GM12865 (cell line): ENCODE measurements around the gene TBC1D9B.

Experiments
- DNase-seq: peaks from one replicate; pipeline ENCODE4 v3.0.0; 2010; ENCODE audit warnings: low read depth
- H3K4me3 ChIP-seq: 2 replicates; pipeline ENCODE4 v1.5.1; 2011; ENCODE audit warnings: mild to moderate bottlenecking, low read depth, low read length, control low read depth
- CTCF ChIP-seq: IDR thresholded peaks from 2 replicates; pipeline ENCODE4 v1.5.1; 2011; ENCODE audit warnings: low read length, control low read depth, low read depth, inconsistent platforms; ENCODE audit not compliant: insufficient read depth; ENCODE audit errors: missing control alignments

TBC1D9B gene

GRCh38 chr5:179827680-179828079 lies 80.0 kb downstream of the TBC1D9B start:
- DNase-seq, result no peak
- no peak overlapping the region for H3K4me3 ChIP-seq
- TF ChIP-seq CTCF, result no peak

GRCh38 chr5:179825655-179826182 lies 82.0 kb downstream of the TBC1D9B start:
- no peak for DNase-seq
- H3K4me3 ChIP-seq, result no peak overlapping the region
- no peak for TF ChIP-seq CTCF

GRCh38 chr5:179824745-179825112 lies 83.0 kb downstream of the TBC1D9B start:
- no peak overlapping the region for H3K4me3 ChIP-seq
- DNase-seq, result no peak
- no peak for TF ChIP-seq CTCF

GRCh38 chr5:179823937-179824744 lies 83.6 kb downstream of the TBC1D9B start:
- no peak for DNase-seq
- H3K4me3 ChIP-seq, result no peak overlapping the region
- no peak for TF ChIP-seq CTCF

- no peak for TF ChIP-seq CTCF
- H3K4me3 ChIP-seq, result no peak overlapping the region
- no peak for DNase-seq
Observed at GRCh38 chr5:179822444-179822990, 85.2 kb downstream of the TBC1D9B start.

GRCh38 chr5:179822059-179822432 lies 85.7 kb downstream of the TBC1D9B start:
- no peak for DNase-seq
- TF ChIP-seq CTCF, result no peak
- H3K4me3 ChIP-seq, result peak overlapping the region; percentile 87
